ENCODE data around the gene MRPL41.

- no peak for TF ChIP-seq CTCF (IDR thresholded peaks at IDR 0.05)
- no peak for TF ChIP-seq POLR2A (IDR thresholded peaks at IDR 0.05)
Observed at GRCh38 chr9:137588311-137588710, 36.6 kb downstream of the MRPL41 start.
